Activated naive CD8-positive, alpha-beta T cell (primary cell): ENCODE data around the gene ATXN7.
A peak's percentile ranks its signal among the peaks of the same experiment; 100 is the strongest.

ENCODE experiments used
- H3K27ac Mint-ChIP-seq: one replicate; pipeline ENCODE4 v1.8.0; 2021; ENCODE audit warnings: mixed read lengths
- H3K27me3 Mint-ChIP-seq: one replicate; pipeline ENCODE4 v1.8.0; 2021; ENCODE audit warnings: mixed read lengths
- H3K36me3 Mint-ChIP-seq: one replicate; pipeline ENCODE4 v1.8.0; 2021; ENCODE audit warnings: mixed read lengths
- H3K4me1 Mint-ChIP-seq: one replicate; pipeline ENCODE4 v1.8.0; 2021; ENCODE audit warnings: low read depth, mixed read lengths
- H3K4me3 Mint-ChIP-seq: one replicate; pipeline ENCODE4 v1.8.0; 2021; ENCODE audit warnings: mild to moderate bottlenecking, mixed read lengths
- H3K9me3 Mint-ChIP-seq: one replicate; pipeline ENCODE4 v1.8.0; 2021; ENCODE audit warnings: low read depth, mixed read lengths

The ATXN7 gene

GRCh38 chr3:63967675-63968611, 104.3 kb downstream of the ATXN7 start:
- no peaks in the 10 kb centered on the region for H3K27me3 Mint-ChIP-seq
- peak overlapping the region; percentile 82 for H3K4me3 Mint-ChIP-seq
- H3K9me3 Mint-ChIP-seq = no peaks in the 10 kb centered on the region
- no peaks in the 10 kb centered on the region for H3K36me3 Mint-ChIP-seq
- H3K27ac Mint-ChIP-seq = peak overlapping the region; percentile 88
- peaks cover 78% of the 10 kb centered on the region for H3K4me1 Mint-ChIP-seq

- Mint-ChIP-seq H3K9me3 (no peaks in the 10 kb centered on the region), H3K27ac (peak overlapping the region; percentile 88), H3K27me3 (no peaks in the 10 kb centered on the region), H3K4me1 (peaks cover 84% of the 10 kb centered on the region), H3K4me3 (peak overlapping the region; percentile 82), H3K36me3 (peaks cover 5% of the 10 kb centered on the region)
Observed at GRCh38 chr3:63968612-63969350, 105.1 kb downstream of the ATXN7 start.

- H3K36me3 Mint-ChIP-seq = peaks cover 7% of the 10 kb centered on the region
- H3K9me3 Mint-ChIP-seq = no peaks in the 10 kb centered on the region
- peak overlapping the region; percentile 82 for H3K4me3 Mint-ChIP-seq
Observed at GRCh38 chr3:63969876-63970275, 106.2 kb downstream of the ATXN7 start.

GRCh38 chr3:63970631-63971475, 107.2 kb downstream of the ATXN7 start:
- Mint-ChIP-seq H3K4me1 (peaks cover 94% of the 10 kb centered on the region), H3K36me3 (peaks cover 10% of the 10 kb centered on the region), H3K27ac (peak overlapping the region; percentile 88), H3K27me3 (no peaks in the 10 kb centered on the region), H3K9me3 (no peaks in the 10 kb centered on the region), H3K4me3 (peak overlapping the region; percentile 82)

More at GRCh38 chr3:63969876-63970275, 106.2 kb downstream of the ATXN7 start:
- H3K4me1 Mint-ChIP-seq = peaks cover 91% of the 10 kb centered on the region
- peak overlapping the region; percentile 88 for H3K27ac Mint-ChIP-seq
- H3K27me3 Mint-ChIP-seq = no peaks in the 10 kb centered on the region

DNA sequence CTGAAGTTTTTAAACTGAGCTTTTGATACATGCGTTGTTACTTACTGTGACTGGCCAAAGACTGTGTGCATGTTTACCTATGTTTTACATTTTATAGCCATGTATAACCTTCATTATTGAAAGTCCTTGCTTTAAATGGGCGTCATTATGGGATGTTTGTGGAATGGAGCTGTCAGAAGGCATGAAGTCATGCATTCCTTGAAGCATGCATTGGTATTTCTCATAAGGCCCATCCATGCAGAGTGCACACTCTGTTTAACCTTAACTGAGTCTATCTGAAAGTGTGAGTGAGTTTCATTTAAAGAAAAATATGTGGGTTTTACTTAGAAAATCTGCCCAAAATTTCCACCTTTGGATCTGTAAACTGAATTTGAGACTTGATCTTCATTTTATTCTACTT, 108.5 kb downstream of the ATXN7 start:
- H3K4me1 Mint-ChIP-seq = peaks cover 96% of the 10 kb centered on the region
- H3K27ac Mint-ChIP-seq = peak overlapping the region; percentile 94
- peak overlapping the region; percentile 69 for H3K4me3 Mint-ChIP-seq
- H3K27me3 Mint-ChIP-seq = no peaks in the 10 kb centered on the region
- peaks cover 11% of the 10 kb centered on the region for H3K36me3 Mint-ChIP-seq
- no peaks in the 10 kb centered on the region for H3K9me3 Mint-ChIP-seq

- Mint-ChIP-seq H3K4me1 (peaks cover 97% of the 10 kb centered on the region), H3K36me3 (peaks cover 11% of the 10 kb centered on the region), H3K9me3 (no peaks in the 10 kb centered on the region), H3K4me3 (peak overlapping the region; percentile 39), H3K27me3 (no peaks in the 10 kb centered on the region), H3K27ac (peak overlapping the region; percentile 94)
Observed at GRCh38 chr3:63972987-63973386, 109.3 kb downstream of the ATXN7 start.

DNA sequence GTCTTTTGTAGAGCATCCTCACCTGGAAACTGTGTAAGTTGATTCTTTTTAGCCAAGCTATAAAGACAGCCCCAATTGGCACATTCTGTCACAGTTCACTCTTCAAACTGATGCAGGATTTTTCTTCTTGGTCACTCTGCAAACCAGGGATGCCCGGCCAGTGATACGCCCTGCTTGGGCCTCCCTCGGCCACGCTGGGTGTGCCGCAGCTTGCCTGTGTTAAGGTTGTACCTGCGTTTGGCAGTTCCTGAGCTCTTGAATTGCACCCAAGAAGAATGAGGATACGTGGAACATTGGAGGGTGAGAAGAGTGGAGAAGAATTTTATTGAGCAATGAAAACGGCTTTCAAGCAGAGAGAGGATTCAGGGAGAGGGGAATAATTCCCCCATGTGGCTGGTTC, 109.7 kb downstream of the ATXN7 start:
- peaks cover 97% of the 10 kb centered on the region for H3K4me1 Mint-ChIP-seq

GRCh38 chr3:63974451-63974850, 110.8 kb downstream of the ATXN7 start:
- Mint-ChIP-seq H3K27ac (peak overlapping the region; percentile 79), H3K36me3 (peaks cover 11% of the 10 kb centered on the region), H3K4me1 (peaks cover 97% of the 10 kb centered on the region), H3K27me3 (no peaks in the 10 kb centered on the region), H3K9me3 (no peaks in the 10 kb centered on the region), H3K4me3 (peak overlapping the region; percentile 17)

More for the DNA sequence above, 109.7 kb downstream of the ATXN7 start:
- Mint-ChIP-seq H3K27ac (peak overlapping the region; percentile 94), H3K4me3 (peak overlapping the region; percentile 39), H3K27me3 (no peaks in the 10 kb centered on the region), H3K9me3 (no peaks in the 10 kb centered on the region), H3K36me3 (peaks cover 11% of the 10 kb centered on the region)

DNA sequence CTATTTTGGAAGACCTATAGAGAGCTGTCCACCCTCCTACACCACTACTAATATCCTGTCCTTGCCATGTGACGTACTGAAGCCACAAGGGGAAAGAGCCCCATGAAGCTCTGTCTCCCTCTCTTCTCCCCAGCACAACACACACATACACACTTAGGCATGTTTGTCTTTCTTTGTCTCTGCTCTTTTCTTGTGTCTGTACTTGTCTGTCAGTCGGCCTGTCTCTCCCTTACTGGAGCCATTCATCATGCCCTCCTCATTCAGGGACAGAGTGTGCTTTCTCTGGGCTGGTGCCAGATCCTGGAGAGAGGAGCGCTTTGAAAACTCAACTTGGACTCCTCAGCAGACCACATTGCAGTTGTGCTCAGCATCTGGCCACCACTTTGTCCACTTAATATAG, 112.1 kb downstream of the ATXN7 start:
- peak overlapping the region; percentile 58 for H3K4me3 Mint-ChIP-seq

DNA sequence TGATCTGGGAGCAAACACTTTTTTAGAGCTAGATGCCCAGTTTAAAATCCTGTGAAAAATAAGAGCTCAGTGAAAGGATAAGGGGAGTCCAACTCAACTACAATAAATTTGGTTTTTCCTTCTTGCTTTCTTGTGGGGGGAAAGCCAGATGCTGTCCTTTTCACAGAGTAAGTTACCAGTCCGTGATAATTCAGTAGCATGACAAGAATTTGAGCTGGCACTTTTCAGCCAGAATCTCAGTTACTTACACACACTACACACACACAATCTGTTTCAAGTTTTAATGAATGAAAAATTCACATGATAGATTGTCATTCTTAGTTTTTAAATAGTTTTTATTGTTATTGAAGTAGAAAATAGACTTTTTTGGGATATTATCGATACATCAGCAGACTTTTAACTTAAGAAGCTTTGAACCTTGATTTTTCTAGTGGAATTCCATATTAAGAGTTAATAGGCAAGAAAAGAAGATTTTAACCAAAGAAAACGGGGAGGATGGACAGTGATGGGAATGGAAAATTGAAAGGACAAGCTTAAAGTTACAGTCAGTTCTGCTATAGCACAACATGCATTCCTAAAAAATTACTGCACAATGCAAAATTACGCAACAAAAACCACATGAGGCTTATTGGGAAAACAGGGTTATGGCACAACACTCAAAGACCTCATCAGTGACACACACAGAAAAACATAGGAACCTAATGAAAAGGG, 112.6 kb downstream of the ATXN7 start:
- peak overlapping the region; percentile 94 for H3K27ac Mint-ChIP-seq
- peaks cover 15% of the 10 kb centered on the region for H3K36me3 Mint-ChIP-seq
- H3K9me3 Mint-ChIP-seq = no peaks in the 10 kb centered on the region
- no peaks in the 10 kb centered on the region for H3K27me3 Mint-ChIP-seq
- peaks cover 97% of the 10 kb centered on the region for H3K4me1 Mint-ChIP-seq
- peak overlapping the region; percentile 58 for H3K4me3 Mint-ChIP-seq

More for the DNA sequence above, 112.1 kb downstream of the ATXN7 start:
- H3K9me3 Mint-ChIP-seq = no peaks in the 10 kb centered on the region
- H3K27me3 Mint-ChIP-seq = no peaks in the 10 kb centered on the region
- H3K4me1 Mint-ChIP-seq = peaks cover 97% of the 10 kb centered on the region
- peaks cover 15% of the 10 kb centered on the region for H3K36me3 Mint-ChIP-seq
- H3K27ac Mint-ChIP-seq = peak overlapping the region; percentile 93

GRCh38 chr3:63976872-63977200, 113.2 kb downstream of the ATXN7 start:
- Mint-ChIP-seq H3K9me3 (no peaks in the 10 kb centered on the region), H3K4me3 (peak overlapping the region; percentile 43), H3K27ac (peak overlapping the region; percentile 94), H3K27me3 (no peaks in the 10 kb centered on the region), H3K36me3 (peaks cover 15% of the 10 kb centered on the region), H3K4me1 (peaks cover 98% of the 10 kb centered on the region)

DNA sequence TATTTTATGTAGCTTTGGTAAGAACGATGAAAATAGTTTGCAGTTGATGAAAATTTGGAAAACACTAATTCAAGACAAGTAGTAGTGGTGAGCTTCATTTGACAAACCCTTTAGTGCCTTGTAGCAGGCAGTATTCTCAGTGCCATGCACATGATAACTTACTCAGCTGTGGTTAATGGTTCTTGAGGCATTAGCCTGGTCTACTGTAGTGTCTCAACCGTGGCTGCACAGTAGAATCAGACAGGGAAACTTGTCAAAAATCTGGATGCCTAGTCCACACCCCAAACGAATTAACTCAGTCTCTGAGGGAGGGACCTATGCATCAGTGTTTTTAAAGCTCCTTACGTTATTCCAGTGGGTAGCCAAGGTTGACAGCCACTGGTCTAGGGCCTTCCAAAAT, 114.2 kb downstream of the ATXN7 start:
- H3K9me3 Mint-ChIP-seq = no peaks in the 10 kb centered on the region
- peak overlapping the region; percentile 81 for H3K4me3 Mint-ChIP-seq
- H3K27me3 Mint-ChIP-seq = no peaks in the 10 kb centered on the region
- peaks cover 15% of the 10 kb centered on the region for H3K36me3 Mint-ChIP-seq
- H3K27ac Mint-ChIP-seq = peak overlapping the region; percentile 94
- peaks cover 98% of the 10 kb centered on the region for H3K4me1 Mint-ChIP-seq

- Mint-ChIP-seq H3K36me3 (peaks cover 11% of the 10 kb centered on the region), H3K9me3 (no peaks in the 10 kb centered on the region), H3K4me1 (peaks cover 89% of the 10 kb centered on the region), H3K27me3 (no peaks in the 10 kb centered on the region), H3K4me3 (peak overlapping the region; percentile 81), H3K27ac (peak overlapping the region; percentile 94)
Observed at GRCh38 chr3:63979093-63979885, 115.6 kb downstream of the ATXN7 start.
